ENCODE data around the gene D2HGDH.

GRCh38 chr2:241724975-241725870, 9.2 kb upstream of the D2HGDH start:
- no peak for TF ChIP-seq POLR2A (IDR thresholded peaks at IDR 0.05)
- TF ChIP-seq CTCF (IDR thresholded peaks at IDR 0.05) = no peak
- TF ChIP-seq POLR2AphosphoS5 (IDR thresholded peaks at IDR 0.05) = no peak
- TF ChIP-seq EP300 (IDR thresholded peaks at IDR 0.05) = no peak
